Upper lobe of left lung (tissue), 6 donors: ENCODE measurements around the gene VAMP1. TPM values are rescaled to one million over a fixed set of nuclear protein-coding genes. Genes with fewer than 3 reads are reported as not detected.

Experiments used
- total RNA-seq, 6 donors: library from RNA; depleted of rRNA in 4 of 6; stranded (reverse); fragments of >200 nt in 4 of 6; gene quantifications; one replicate each; pipeline versions ENCODE4 v1.1.0 to v1.2.1, GENCODE V29; 2016 to 2021
- donor health status: DM: no; HTN: no; CAD: no; lungs with moderate emphysema.
- donor health status: DM: no; HTN: yes; CAD: no; lungs with severe emphysema.

The VAMP1 gene
- total RNA-seq, 6 donors from 2014 or later, result 4.6 to 25.1 (median 7.1) TPM

Other genes with a start within 250 kb of the VAMP1 start
- gene PLEKHG6, start 160.0 kb downstream of the VAMP1 start, total RNA-seq, result 1 to 10 TPM in 5 of 6 donors, not detected in 1; 1.1 to 4.8 (median 2.1) TPM
- 100 to 1,000 TPM; 140 to 425 (median 202) TPM for gene TNFRSF1A, start 128.6 kb downstream of the VAMP1 start, total RNA-seq
- gene SCNN1A, start 95.1 kb downstream of the VAMP1 start, total RNA-seq, result 100 to 1,000 TPM; 153 to 594 (median 346) TPM
- gene LTBR, start 86.5 kb downstream of the VAMP1 start, total RNA-seq, result 100 to 1,000 TPM in 5 of 6 donors, 10 to 100 TPM in 1; 84.9 to 207 (median 150) TPM
- 1 to 10 TPM in 5 of 6 donors, not detected in 1; 1.0 to 8.8 (median 3.3) TPM for gene CD27, start 25.7 kb downstream of the VAMP1 start, total RNA-seq
- 10 to 100 TPM; 32.6 to 71.5 (median 46.9) TPM for gene TAPBPL, start 18.6 kb downstream of the VAMP1 start, total RNA-seq
- gene MRPL51, start 22.6 kb upstream of the VAMP1 start, total RNA-seq, result 100 to 1,000 TPM in 2 of 6 donors, 10 to 100 TPM in 4; 40.1 to 125 (median 67.2) TPM
- 10 to 100 TPM; 15.4 to 43.0 (median 25.5) TPM for gene NCAPD2, start 23.4 kb upstream of the VAMP1 start, total RNA-seq
- gene GAPDH, start 63.8 kb upstream of the VAMP1 start, total RNA-seq, result 1,000 to 10,000 TPM in 3 of 6 donors, 100 to 1,000 TPM in 3; 442 to 1,402 (median 931) TPM
- 100 to 1,000 TPM in 1 of 6 donors, 10 to 100 TPM in 5; 13.3 to 108 (median 32.0) TPM for gene IFFO1, start 85.4 kb upstream of the VAMP1 start, total RNA-seq
- gene NOP2, start 97.6 kb upstream of the VAMP1 start, total RNA-seq, result 10 to 100 TPM; 19.4 to 49.2 (median 36.6) TPM
- 100 to 1,000 TPM; 165 to 267 (median 178) TPM for gene CHD4, start 136.7 kb upstream of the VAMP1 start, total RNA-seq
- 1 to 10 TPM; 1.3 to 4.4 (median 2.9) TPM for gene LPAR5, start 165.3 kb upstream of the VAMP1 start, total RNA-seq
- 10 to 100 TPM in 1 of 6 donors, 1 to 10 TPM in 5; 1.8 to 12.6 (median 5.9) TPM for gene ACRBP, start 176.8 kb upstream of the VAMP1 start, total RNA-seq
- gene ING4, start 192.4 kb upstream of the VAMP1 start, total RNA-seq, result 10 to 100 TPM; 24.3 to 79.6 (median 33.8) TPM
- 10 to 100 TPM; 33.4 to 52.8 (median 43.0) TPM for gene ZNF384, start 218.7 kb upstream of the VAMP1 start, total RNA-seq
- gene PIANP, start 230.1 kb upstream of the VAMP1 start, total RNA-seq, result under 1 TPM in 3 of 6 donors, not detected in 3; 0.13 to 0.83 (median 0.39) TPM